Measurements from ENCODE around the gene DEPP1.

Gene DEPP1

GRCh38 chr10:44954042-44954441 lies 24.6 kb downstream of the DEPP1 start:
- DNase-seq (ENCODE audit: low spot score), result no peak

- no peak for DNase-seq (ENCODE audit: low spot score)
These were observed 25.8 kb downstream of the DEPP1 start for GRCh38 chr10:44952779-44953231.

- no peak for DNase-seq (ENCODE audit: low spot score)
These were observed 26.9 kb downstream of the DEPP1 start for GRCh38 chr10:44951576-44952226.

GRCh38 chr10:44950326-44951225 lies 28.0 kb downstream of the DEPP1 start:
- no peak for DNase-seq (ENCODE audit: low spot score)

- no peak for DNase-seq (ENCODE audit: low spot score)
These were observed 28.7 kb downstream of the DEPP1 start for GRCh38 chr10:44949915-44950314.

- no peak for DNase-seq (ENCODE audit: low spot score)
These were observed 29.3 kb downstream of the DEPP1 start for GRCh38 chr10:44949127-44949802.

- DNase-seq (ENCODE audit: low spot score), result no peak
These were observed 30.0 kb downstream of the DEPP1 start for GRCh38 chr10:44948642-44949041.

GRCh38 chr10:44947371-44948152 lies 31.0 kb downstream of the DEPP1 start:
- no peak for DNase-seq (ENCODE audit: low spot score)

- no peak for DNase-seq (ENCODE audit: low spot score)
These were observed 32.4 kb downstream of the DEPP1 start for GRCh38 chr10:44946205-44946604.

GRCh38 chr10:44944354-44944753 lies 34.3 kb downstream of the DEPP1 start:
- no peak for DNase-seq (ENCODE audit: low spot score)

GRCh38 chr10:44939691-44940401 lies 38.8 kb downstream of the DEPP1 start:
- no peak for DNase-seq (ENCODE audit: low spot score)

GRCh38 chr10:44938956-44939355 lies 39.7 kb downstream of the DEPP1 start:
- no peak for DNase-seq (ENCODE audit: low spot score)

- no peak for DNase-seq (ENCODE audit: low spot score)
These were observed 41.2 kb downstream of the DEPP1 start for GRCh38 chr10:44937196-44938005.

- no peak for DNase-seq (ENCODE audit: low spot score)
These were observed 42.2 kb downstream of the DEPP1 start for GRCh38 chr10:44936314-44936975.

- no peak for DNase-seq (ENCODE audit: low spot score)
These were observed 42.7 kb downstream of the DEPP1 start for GRCh38 chr10:44935966-44936295.

- DNase-seq (ENCODE audit: low spot score), result no peak
These were observed 43.2 kb downstream of the DEPP1 start for GRCh38 chr10:44935201-44935965.

- no peak for DNase-seq (ENCODE audit: low spot score)
These were observed 44.0 kb downstream of the DEPP1 start for GRCh38 chr10:44934416-44935200.

All from activated CD4-positive, alpha-beta T cell treated with anti-CD3 and anti-CD28 coated beads, Interleukin-2, Interleukin-4, amounts not matched to agents 100 ng/mL and 50 ng/mL, durations not matched to agents 16 hours and 8 hours (primary cell).